Measurements from ENCODE around the gene LARP1.
"Not testable (repeated sequence)": the region's sequence is repeated elsewhere in the genome, so short reads cannot be mapped to it uniquely, and the experiment has no call there.

LARP1 gene

GRCh38 chr5:154831451-154831850 is 76.3 kb downstream of the LARP1 start:
- Mint-ChIP-seq H3K27ac (no peak overlapping the region), H3K4me1 (ENCODE audit: low read depth) (peaks cover 37% of the 10 kb centered on the region), H3K9me3 (no peaks in the 10 kb centered on the region), H3K27me3 (no peaks in the 10 kb centered on the region), H3K4me3 (no peak overlapping the region), H3K36me3 (ENCODE audit: low read depth) (peaks cover 29% of the 10 kb centered on the region)

GRCh38 chr5:154832804-154833203 is 77.6 kb downstream of the LARP1 start:
- H3K27me3 Mint-ChIP-seq, H3K9me3 Mint-ChIP-seq, H3K27ac Mint-ChIP-seq, H3K4me3 Mint-ChIP-seq: not testable (repeated sequence)
- Mint-ChIP-seq H3K36me3 (ENCODE audit: low read depth) (peaks cover 26% of the 10 kb centered on the region), H3K4me1 (ENCODE audit: low read depth) (peaks cover 26% of the 10 kb centered on the region)

GRCh38 chr5:154834053-154834452 is 78.9 kb downstream of the LARP1 start:
- peaks cover 24% of the 10 kb centered on the region for H3K36me3 Mint-ChIP-seq (ENCODE audit: low read depth)
- no peak overlapping the region for H3K4me3 Mint-ChIP-seq
- no peaks in the 10 kb centered on the region for H3K9me3 Mint-ChIP-seq
- no peak overlapping the region for H3K27ac Mint-ChIP-seq
- H3K4me1 Mint-ChIP-seq (ENCODE audit: low read depth), result peaks cover 16% of the 10 kb centered on the region
- H3K27me3 Mint-ChIP-seq, result no peaks in the 10 kb centered on the region

GRCh38 chr5:154835701-154836052 is 80.5 kb downstream of the LARP1 start:
- peaks cover 14% of the 10 kb centered on the region for H3K36me3 Mint-ChIP-seq (ENCODE audit: low read depth)
- not testable (repeated sequence) for H3K4me1 Mint-ChIP-seq (ENCODE audit: low read depth); H3K4me3 Mint-ChIP-seq; H3K27ac Mint-ChIP-seq; H3K9me3 Mint-ChIP-seq; H3K27me3 Mint-ChIP-seq

- H3K4me3 Mint-ChIP-seq, result no peak overlapping the region
- no peak overlapping the region for H3K27ac Mint-ChIP-seq
- H3K4me1 Mint-ChIP-seq (ENCODE audit: low read depth), result no peaks in the 10 kb centered on the region
- H3K36me3 Mint-ChIP-seq (ENCODE audit: low read depth), result peaks cover 13% of the 10 kb centered on the region
- H3K27me3 Mint-ChIP-seq, result no peaks in the 10 kb centered on the region
- H3K9me3 Mint-ChIP-seq, result no peaks in the 10 kb centered on the region
These were observed 81.0 kb downstream of the LARP1 start for GRCh38 chr5:154836225-154836624.

GRCh38 chr5:154837009-154837901 is 82.1 kb downstream of the LARP1 start:
- Mint-ChIP-seq H3K4me1 (ENCODE audit: low read depth) (no peaks in the 10 kb centered on the region), H3K4me3 (no peak overlapping the region), H3K27me3 (no peaks in the 10 kb centered on the region), H3K27ac (no peak overlapping the region), H3K36me3 (ENCODE audit: low read depth) (peaks cover 8% of the 10 kb centered on the region), H3K9me3 (no peaks in the 10 kb centered on the region)

- Mint-ChIP-seq H3K27ac (no peak overlapping the region), H3K27me3 (no peaks in the 10 kb centered on the region), H3K4me1 (ENCODE audit: low read depth) (no peaks in the 10 kb centered on the region), H3K4me3 (no peak overlapping the region), H3K9me3 (no peaks in the 10 kb centered on the region), H3K36me3 (ENCODE audit: low read depth) (peaks cover 3% of the 10 kb centered on the region)
These were observed 85.5 kb downstream of the LARP1 start for GRCh38 chr5:154840435-154841272.

- no peak overlapping the region for H3K4me3 Mint-ChIP-seq
- no peaks in the 10 kb centered on the region for H3K4me1 Mint-ChIP-seq (ENCODE audit: low read depth)
- peaks cover 3% of the 10 kb centered on the region for H3K36me3 Mint-ChIP-seq (ENCODE audit: low read depth)
- no peak overlapping the region for H3K27ac Mint-ChIP-seq
- H3K27me3 Mint-ChIP-seq, result no peaks in the 10 kb centered on the region
- H3K9me3 Mint-ChIP-seq, result no peaks in the 10 kb centered on the region
These were observed 86.1 kb downstream of the LARP1 start for GRCh38 chr5:154841273-154841661.

GRCh38 chr5:154842689-154843530 is 87.7 kb downstream of the LARP1 start:
- H3K4me1 Mint-ChIP-seq (ENCODE audit: low read depth), result no peaks in the 10 kb centered on the region
- H3K36me3 Mint-ChIP-seq (ENCODE audit: low read depth), result peaks cover 3% of the 10 kb centered on the region
- no peak overlapping the region for H3K27ac Mint-ChIP-seq
- H3K9me3 Mint-ChIP-seq, result no peaks in the 10 kb centered on the region
- no peaks in the 10 kb centered on the region for H3K27me3 Mint-ChIP-seq
- H3K4me3 Mint-ChIP-seq, result no peak overlapping the region

GRCh38 chr5:154844809-154845208 is 89.6 kb downstream of the LARP1 start:
- Mint-ChIP-seq H3K9me3 (no peaks in the 10 kb centered on the region), H3K27ac (no peak overlapping the region), H3K36me3 (ENCODE audit: low read depth) (no peaks in the 10 kb centered on the region), H3K4me3 (no peak overlapping the region), H3K4me1 (ENCODE audit: low read depth) (peaks cover 8% of the 10 kb centered on the region), H3K27me3 (no peaks in the 10 kb centered on the region)

GRCh38 chr5:154849264-154849785 is 94.1 kb downstream of the LARP1 start:
- no peaks in the 10 kb centered on the region for H3K9me3 Mint-ChIP-seq
- no peaks in the 10 kb centered on the region for H3K27me3 Mint-ChIP-seq
- H3K4me3 Mint-ChIP-seq, result no peak overlapping the region
- peaks cover 19% of the 10 kb centered on the region for H3K4me1 Mint-ChIP-seq (ENCODE audit: low read depth)
- no peaks in the 10 kb centered on the region for H3K36me3 Mint-ChIP-seq (ENCODE audit: low read depth)
- no peak overlapping the region for H3K27ac Mint-ChIP-seq

- Mint-ChIP-seq H3K4me1 (ENCODE audit: low read depth) (peaks cover 19% of the 10 kb centered on the region), H3K27me3 (no peaks in the 10 kb centered on the region), H3K27ac (no peak overlapping the region), H3K36me3 (ENCODE audit: low read depth) (no peaks in the 10 kb centered on the region), H3K4me3 (no peak overlapping the region), H3K9me3 (no peaks in the 10 kb centered on the region)
These were observed 94.6 kb downstream of the LARP1 start for GRCh38 chr5:154849791-154850201.

GRCh38 chr5:154850255-154851062 is 95.3 kb downstream of the LARP1 start, which contains the start of gene FAXDC2:
Gene FAXDC2, minus strand, starts transcription at chr5:154850603. Its CDS starts 12,425 bp downstream, at chr5:154838178.
- H3K4me3 Mint-ChIP-seq, result no peak within 1 kb of the TSS
- H3K9me3 Mint-ChIP-seq, result no peaks in the 10 kb centered on the region
- H3K27ac Mint-ChIP-seq, result no peak within 1 kb of the TSS
- H3K27me3 Mint-ChIP-seq, result no peaks in the 10 kb centered on the region
- H3K36me3 Mint-ChIP-seq (ENCODE audit: low read depth), result no peaks in the 10 kb centered on the region
- H3K4me1 Mint-ChIP-seq (ENCODE audit: low read depth), result peaks cover 19% of the 10 kb centered on the region

- Mint-ChIP-seq H3K27ac (no peak overlapping the region), H3K27me3 (no peaks in the 10 kb centered on the region), H3K36me3 (ENCODE audit: low read depth) (no peaks in the 10 kb centered on the region), H3K4me3 (no peak overlapping the region), H3K9me3 (no peaks in the 10 kb centered on the region), H3K4me1 (ENCODE audit: low read depth) (peaks cover 19% of the 10 kb centered on the region)
These were observed 96.2 kb downstream of the LARP1 start for GRCh38 chr5:154851351-154851750.

Data from stimulated activated naive CD8-positive, alpha-beta T cell treated with anti-CD3 and anti-CD28 coated beads, Interleukin-15, Interleukin-2, amounts not matched to agents 100 ng/mL and 50 ng/mL, for 24 hours (primary cell).